Measurements from ENCODE around the gene CDC14C. TPM values are rescaled to one million over a fixed set of nuclear protein-coding genes. Genes with fewer than 3 reads are reported as not detected.

Gene CDC14C
- under 1 TPM in 2 of 4 donors, not detected in 2; 0.03 to 0.06 TPM for polyA plus RNA-seq
- long read RNA-seq, donor 1, result 0 reads
- long read RNA-seq, donor 2, result 0 reads
- long read RNA-seq, donor 3, result 0 reads
- long read RNA-seq, donor 4, result 0 reads
- long read RNA-seq, donor 5, result 0 reads
- long read RNA-seq, donor 6, result 0 reads
- long read RNA-seq, donor 7, result 0 reads
- long read RNA-seq, donor 8, result 0 reads
- long read RNA-seq, donor 9, result 0 reads
- long read RNA-seq, donor 10, result 0 reads

DNA sequence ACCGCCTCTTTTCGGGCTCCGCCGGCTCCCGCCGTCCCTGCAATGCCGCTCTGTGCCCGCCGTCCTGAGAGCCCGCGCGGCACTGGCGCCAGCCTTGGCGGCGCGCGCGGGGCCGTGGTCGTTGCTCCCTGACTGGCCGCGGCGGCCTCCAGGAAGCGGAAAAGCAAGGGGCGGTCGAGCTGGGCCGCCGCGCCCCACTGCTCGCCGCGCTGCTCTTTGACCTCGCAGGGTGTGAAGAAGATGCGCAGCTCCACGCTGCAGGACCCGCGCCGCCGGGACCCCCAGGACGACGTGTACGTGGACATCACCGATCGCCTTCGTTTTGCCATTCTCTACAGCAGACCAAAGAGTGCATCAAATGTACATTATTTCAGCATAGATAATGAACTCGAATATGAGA lies at the start of gene CDC14C:
CDC14C (plus strand) TSS at position 115 of the 400 bp plus-strand sequence; CDS start at position 241, 126 bp downstream.
- DNase-seq (no peak), FAIRE-seq (no peak)
- H3K27ac ChIP-seq (ENCODE audit: low read depth in 1 of 3, low read length in 2 of 3), result no peak within 1 kb of the TSS
- no peaks in the 10 kb centered on the region for H3K27me3 ChIP-seq (ENCODE audit: control insufficient read depth in 3 of 3, insufficient read depth in 3 of 3, low read length in 3 of 3)
- H3K9me3 ChIP-seq (ENCODE audit: control insufficient read depth in 2 of 2, insufficient read depth in 1 of 2, low read depth in 1 of 2, low read length in 1 of 2), result no peaks in the 10 kb centered on the region
- 94 to 96% (median 96%) methylated on average over 42 to 46 of the region's 46 CpGs for WGBS, 3 donors
- no peak within 1 kb of the TSS for H3K4me3 ChIP-seq (ENCODE audit: low read depth in 1 of 3, low read length in 3 of 3)
- H3K36me3 ChIP-seq (ENCODE audit: control insufficient read depth in 3 of 3, insufficient read depth in 2 of 3, low read depth in 1 of 3, low read length in 3 of 3), result no peaks in the 10 kb centered on the region
- H3K4me1 ChIP-seq (ENCODE audit: control insufficient read depth in 3 of 3, insufficient read depth in 2 of 3, low read depth in 1 of 3, low read length in 2 of 3), result no peaks in the 10 kb centered on the region

- Histone ChIP-seq H3K4me3 (ENCODE audit: low read depth in 1 of 3, low read length in 3 of 3) (no peak overlapping the region), H3K27ac (ENCODE audit: low read depth in 1 of 3, low read length in 2 of 3) (no peak overlapping the region), H3K36me3 (ENCODE audit: control insufficient read depth in 3 of 3, insufficient read depth in 2 of 3, low read depth in 1 of 3, low read length in 3 of 3) (no peaks in the 10 kb centered on the region), H3K27me3 (ENCODE audit: control insufficient read depth in 3 of 3, insufficient read depth in 3 of 3, low read length in 3 of 3) (no peaks in the 10 kb centered on the region), H3K4me1 (ENCODE audit: control insufficient read depth in 3 of 3, insufficient read depth in 2 of 3, low read depth in 1 of 3, low read length in 2 of 3) (no peaks in the 10 kb centered on the region), H3K9me3 (ENCODE audit: control insufficient read depth in 2 of 2, insufficient read depth in 1 of 2, low read depth in 1 of 2, low read length in 1 of 2) (no peaks in the 10 kb centered on the region)
- peak in 1 of 2 donors; percentile 58 for DNase-seq
- FAIRE-seq, result no peak
- 42 to 49% (median 49%) methylated on average over 14 of the region's 14 CpGs for WGBS, 3 donors
These were observed 49.1 kb upstream of the CDC14C start for GRCh38 chr7:48875045-48875916.

DNA sequence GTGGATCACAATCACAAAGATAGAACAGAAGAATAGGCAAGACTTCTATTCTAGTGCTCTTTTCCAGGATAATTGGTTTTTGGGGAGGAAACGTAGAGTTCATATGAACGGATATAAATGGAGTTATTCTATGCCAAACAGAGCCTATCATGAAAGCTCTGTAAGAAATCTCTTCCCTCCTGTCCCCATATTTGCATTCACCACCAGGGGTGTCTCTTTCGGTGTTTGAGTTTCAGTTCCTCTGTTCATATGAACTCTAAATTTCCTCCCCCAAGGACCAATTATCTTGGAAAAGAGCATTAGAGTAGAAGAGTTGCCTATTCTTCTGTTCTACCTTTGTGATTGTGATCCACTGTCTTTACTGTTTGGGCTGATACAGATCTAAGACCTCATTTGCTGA lies 48.3 kb upstream of the CDC14C start:
- Histone ChIP-seq H3K27me3 (ENCODE audit: control insufficient read depth in 3 of 3, insufficient read depth in 3 of 3, low read length in 3 of 3) (no peaks in the 10 kb centered on the region), H3K9me3 (ENCODE audit: control insufficient read depth in 2 of 2, insufficient read depth in 1 of 2, low read depth in 1 of 2, low read length in 1 of 2) (no peaks in the 10 kb centered on the region), H3K36me3 (ENCODE audit: control insufficient read depth in 3 of 3, insufficient read depth in 2 of 3, low read depth in 1 of 3, low read length in 3 of 3) (no peaks in the 10 kb centered on the region), H3K4me1 (ENCODE audit: control insufficient read depth in 3 of 3, insufficient read depth in 2 of 3, low read depth in 1 of 3, low read length in 2 of 3) (no peaks in the 10 kb centered on the region), H3K4me3 (ENCODE audit: low read depth in 1 of 3, low read length in 3 of 3) (no peak overlapping the region), H3K27ac (ENCODE audit: low read depth in 1 of 3, low read length in 2 of 3) (no peak overlapping the region)
- FAIRE-seq (no peak), DNase-seq (no peak)
- 81 to 83% (median 83%) methylated on average over 3 of the region's 3 CpGs for WGBS, 3 donors

DNA sequence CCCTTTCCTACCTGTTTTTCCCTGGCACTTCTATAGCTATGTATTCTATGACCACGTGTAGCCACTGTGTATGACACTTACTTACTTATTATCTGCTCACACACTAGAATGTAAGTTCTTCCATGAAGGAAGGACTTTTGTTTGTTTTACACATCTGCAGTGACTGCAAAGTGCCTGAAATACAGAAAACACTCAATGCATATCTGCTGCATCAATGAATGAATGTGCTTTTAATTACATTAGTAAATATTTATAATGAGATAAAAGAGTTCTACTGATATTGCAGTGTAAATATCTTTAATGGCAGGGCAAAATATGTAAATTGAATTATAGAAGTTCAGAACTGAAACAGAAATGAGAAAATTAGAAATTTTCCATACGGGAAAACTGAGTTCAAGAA lies 43.5 kb upstream of the CDC14C start:
- Histone ChIP-seq H3K4me3 (ENCODE audit: low read depth in 1 of 3, low read length in 3 of 3) (no peak overlapping the region), H3K9me3 (ENCODE audit: control insufficient read depth in 2 of 2, insufficient read depth in 1 of 2, low read depth in 1 of 2, low read length in 1 of 2) (no peaks in the 10 kb centered on the region), H3K27ac (ENCODE audit: low read depth in 1 of 3, low read length in 2 of 3) (no peak overlapping the region), H3K4me1 (ENCODE audit: control insufficient read depth in 3 of 3, insufficient read depth in 2 of 3, low read depth in 1 of 3, low read length in 2 of 3) (no peaks in the 10 kb centered on the region), H3K27me3 (ENCODE audit: control insufficient read depth in 3 of 3, insufficient read depth in 3 of 3, low read length in 3 of 3) (no peaks in the 10 kb centered on the region), H3K36me3 (ENCODE audit: control insufficient read depth in 3 of 3, insufficient read depth in 2 of 3, low read depth in 1 of 3, low read length in 3 of 3) (no peaks in the 10 kb centered on the region)
- DNase-seq, result no peak
- FAIRE-seq, result no peak
- WGBS, 3 donors, result 63 to 68% (median 64%) methylated on average over 2 of the region's 2 CpGs

DNA sequence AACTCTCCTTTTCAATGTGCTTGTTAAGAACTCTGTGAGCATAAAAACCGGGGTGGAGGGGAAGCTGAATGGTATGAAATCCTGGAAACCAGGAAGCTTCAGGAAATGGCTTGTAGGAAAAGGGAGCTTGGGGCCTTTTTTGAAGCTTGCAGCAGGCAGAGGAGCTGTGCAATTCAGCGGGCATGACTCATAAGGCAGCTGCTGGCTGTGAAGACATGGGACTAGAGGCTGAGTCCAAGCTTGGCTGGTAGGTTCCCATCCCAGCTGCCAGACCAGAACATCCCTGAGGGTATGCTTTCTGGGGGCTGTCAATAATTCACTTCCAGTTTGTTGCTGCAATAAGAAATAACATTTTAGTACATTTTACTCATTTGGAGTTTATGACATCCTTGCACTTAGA lies 36.8 kb upstream of the CDC14C start:
- peaks cover 0 to 10% of the 10 kb centered on the region in 2 donors for H3K9me3 ChIP-seq (ENCODE audit: control insufficient read depth in 2 of 2, insufficient read depth in 1 of 2, low read depth in 1 of 2, low read length in 1 of 2)
- DNase-seq, result no peak
- no peak overlapping the region for H3K27ac ChIP-seq (ENCODE audit: low read depth in 1 of 3, low read length in 2 of 3)
- 50 to 55% (median 53%) methylated on average over 2 of the region's 2 CpGs for WGBS, 3 donors
- no peaks in the 10 kb centered on the region for H3K4me1 ChIP-seq (ENCODE audit: control insufficient read depth in 3 of 3, insufficient read depth in 2 of 3, low read depth in 1 of 3, low read length in 2 of 3)
- H3K36me3 ChIP-seq (ENCODE audit: control insufficient read depth in 3 of 3, insufficient read depth in 2 of 3, low read depth in 1 of 3, low read length in 3 of 3), result no peaks in the 10 kb centered on the region
- no peak for FAIRE-seq
- no peak overlapping the region for H3K4me3 ChIP-seq (ENCODE audit: low read depth in 1 of 3, low read length in 3 of 3)
- H3K27me3 ChIP-seq (ENCODE audit: control insufficient read depth in 3 of 3, insufficient read depth in 3 of 3, low read length in 3 of 3), result no peaks in the 10 kb centered on the region

DNA sequence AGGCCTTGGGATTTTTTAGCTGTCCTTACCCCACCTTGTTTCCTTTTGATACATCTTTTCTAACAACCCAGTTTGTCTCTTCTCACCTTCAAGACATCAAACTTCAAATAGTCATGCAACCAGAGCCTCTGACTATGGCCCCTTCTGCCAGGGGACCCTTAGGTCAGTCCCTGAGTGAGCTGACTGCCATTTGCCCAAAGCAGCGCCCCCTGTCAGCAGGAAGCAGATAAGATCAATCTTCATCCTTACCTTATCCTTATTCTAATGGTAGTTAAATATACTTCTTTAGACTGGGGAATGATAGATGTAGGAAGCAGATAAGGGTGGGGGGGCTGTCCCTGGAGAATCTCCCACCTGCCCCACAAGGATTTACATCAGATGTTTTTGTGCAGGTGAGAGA lies 29.8 kb upstream of the CDC14C start:
- no peak overlapping the region for H3K4me3 ChIP-seq (ENCODE audit: low read depth in 1 of 3, low read length in 3 of 3)
- peaks cover 0 to 29% of the 10 kb centered on the region in 2 donors for H3K9me3 ChIP-seq (ENCODE audit: control insufficient read depth in 2 of 2, insufficient read depth in 1 of 2, low read depth in 1 of 2, low read length in 1 of 2)
- H3K36me3 ChIP-seq (ENCODE audit: control insufficient read depth in 3 of 3, insufficient read depth in 2 of 3, low read depth in 1 of 3, low read length in 3 of 3), result no peaks in the 10 kb centered on the region
- WGBS, 3 donors, result 53 to 63% (median 56%) methylated on average over 1 of the region's 1 CpG
- FAIRE-seq (no peak), DNase-seq (no peak)
- no peaks in the 10 kb centered on the region for H3K4me1 ChIP-seq (ENCODE audit: control insufficient read depth in 3 of 3, insufficient read depth in 2 of 3, low read depth in 1 of 3, low read length in 2 of 3)
- no peak overlapping the region for H3K27ac ChIP-seq (ENCODE audit: low read depth in 1 of 3, low read length in 2 of 3)
- H3K27me3 ChIP-seq (ENCODE audit: control insufficient read depth in 3 of 3, insufficient read depth in 3 of 3, low read length in 3 of 3), result no peaks in the 10 kb centered on the region

- no peaks in the 10 kb centered on the region for H3K27me3 ChIP-seq (ENCODE audit: control insufficient read depth in 3 of 3, insufficient read depth in 3 of 3, low read length in 3 of 3)
- H3K4me3 ChIP-seq (ENCODE audit: low read depth in 1 of 3, low read length in 3 of 3), result no peak overlapping the region
- no peaks in the 10 kb centered on the region for H3K36me3 ChIP-seq (ENCODE audit: control insufficient read depth in 3 of 3, insufficient read depth in 2 of 3, low read depth in 1 of 3, low read length in 3 of 3)
- FAIRE-seq (no peak), DNase-seq (no peak)
- no peak overlapping the region for H3K27ac ChIP-seq (ENCODE audit: low read depth in 1 of 3, low read length in 2 of 3)
- H3K9me3 ChIP-seq (ENCODE audit: control insufficient read depth in 2 of 2, insufficient read depth in 1 of 2, low read depth in 1 of 2, low read length in 1 of 2), result peaks cover 0 to under 1% of the 10 kb centered on the region in 2 donors
- H3K4me1 ChIP-seq (ENCODE audit: control insufficient read depth in 3 of 3, insufficient read depth in 2 of 3, low read depth in 1 of 3, low read length in 2 of 3), result no peaks in the 10 kb centered on the region
- 83 to 91% (median 91%) methylated on average over 2 of the region's 2 CpGs for WGBS, 3 donors
These were observed 24.4 kb upstream of the CDC14C start for GRCh38 chr7:48899932-48900331.

DNA sequence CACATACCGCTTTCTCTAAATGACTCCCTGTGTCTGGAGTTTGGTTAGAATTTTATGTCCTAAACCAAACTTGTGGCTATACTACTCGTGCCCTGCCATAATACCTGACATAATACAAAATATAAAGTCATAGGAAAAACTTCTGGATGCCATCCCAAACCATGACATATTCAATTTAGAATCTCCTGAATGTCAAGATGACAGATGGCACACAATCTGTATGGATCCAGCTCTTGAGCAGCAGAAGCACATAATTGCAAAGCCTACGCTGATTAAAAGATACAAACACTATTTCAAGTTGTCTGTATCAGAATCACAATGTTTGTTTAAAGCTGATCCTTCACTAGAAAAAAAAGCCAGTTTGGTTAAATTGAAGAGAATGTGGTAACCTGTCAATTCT lies 22.4 kb upstream of the CDC14C start:
- no peak for FAIRE-seq
- no peaks in the 10 kb centered on the region for H3K9me3 ChIP-seq (ENCODE audit: control insufficient read depth in 2 of 2, insufficient read depth in 1 of 2, low read depth in 1 of 2, low read length in 1 of 2)
- H3K36me3 ChIP-seq (ENCODE audit: control insufficient read depth in 3 of 3, insufficient read depth in 2 of 3, low read depth in 1 of 3, low read length in 3 of 3), result no peaks in the 10 kb centered on the region
- no peak for DNase-seq
- H3K27me3 ChIP-seq (ENCODE audit: control insufficient read depth in 3 of 3, insufficient read depth in 3 of 3, low read length in 3 of 3), result no peaks in the 10 kb centered on the region
- no peak overlapping the region for H3K4me3 ChIP-seq (ENCODE audit: low read depth in 1 of 3, low read length in 3 of 3)
- H3K4me1 ChIP-seq (ENCODE audit: control insufficient read depth in 3 of 3, insufficient read depth in 2 of 3, low read depth in 1 of 3, low read length in 2 of 3), result no peaks in the 10 kb centered on the region
- WGBS, 3 donors, result 82 to 88% (median 82%) methylated on average over 3 of the region's 3 CpGs
- no peak overlapping the region for H3K27ac ChIP-seq (ENCODE audit: low read depth in 1 of 3, low read length in 2 of 3)
